Bone marrow (tissue), 2 donors: ENCODE results near the gene AKAP8L.

ENCODE experiments used
- DNase-seq, 2 donors: peaks; one replicate each; lab custom pipeline; 2025; lab: John Stamatoyannopoulos, UW

Gene AKAP8L

DNA sequence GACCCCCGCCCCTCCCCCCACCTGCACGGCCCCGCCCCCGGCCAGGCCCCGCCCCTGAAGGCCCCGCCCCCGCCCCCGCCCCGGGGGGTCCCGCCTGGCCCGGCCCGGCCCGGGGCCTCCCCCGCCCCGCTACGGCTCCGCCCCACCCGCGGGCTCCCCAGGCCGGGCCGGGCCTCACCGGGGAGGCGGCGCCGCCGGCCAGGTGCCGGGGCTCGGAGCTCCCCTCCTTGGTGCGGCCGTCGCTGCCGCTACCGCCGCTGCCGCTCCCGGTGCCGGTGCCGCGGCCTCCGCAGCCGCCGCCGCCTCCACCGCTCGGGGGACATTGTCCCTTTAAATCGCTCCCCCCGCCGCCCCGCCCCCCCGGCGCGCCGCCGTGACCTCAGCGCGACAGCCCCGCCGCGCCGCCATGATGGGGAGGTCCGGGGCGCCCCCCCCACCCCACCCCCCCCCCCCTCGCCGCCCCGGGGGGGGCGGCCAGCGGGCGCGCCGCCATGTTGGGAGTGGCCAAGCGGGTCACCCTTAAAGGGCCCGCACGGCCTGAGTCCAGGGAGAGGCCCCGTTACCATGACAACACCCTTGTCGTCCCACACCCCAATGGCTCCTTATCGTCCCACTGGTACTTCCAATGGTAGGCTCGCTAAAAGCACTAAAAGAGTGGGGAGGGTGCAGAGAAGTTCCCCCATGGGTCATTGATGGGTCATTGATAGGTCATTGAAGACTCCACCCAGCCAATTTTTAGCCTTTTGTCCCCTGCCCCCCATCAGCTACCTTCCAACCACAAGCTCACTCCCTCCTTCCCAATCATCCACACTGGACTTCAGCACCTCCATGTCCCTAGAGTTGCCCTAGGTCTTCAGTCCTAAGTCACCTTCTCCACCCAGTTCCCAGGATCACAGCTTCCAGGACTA, 31.1 kb upstream of the AKAP8L start, which contains the start of gene WIZ:
TSS of gene WIZ (minus strand) at position 337 of the 908 bp plus-strand sequence. CDS start 1,649 bp downstream, outside the sequence.
- DNase-seq: peak in 1 of 2 donors; percentile 52

DNA sequence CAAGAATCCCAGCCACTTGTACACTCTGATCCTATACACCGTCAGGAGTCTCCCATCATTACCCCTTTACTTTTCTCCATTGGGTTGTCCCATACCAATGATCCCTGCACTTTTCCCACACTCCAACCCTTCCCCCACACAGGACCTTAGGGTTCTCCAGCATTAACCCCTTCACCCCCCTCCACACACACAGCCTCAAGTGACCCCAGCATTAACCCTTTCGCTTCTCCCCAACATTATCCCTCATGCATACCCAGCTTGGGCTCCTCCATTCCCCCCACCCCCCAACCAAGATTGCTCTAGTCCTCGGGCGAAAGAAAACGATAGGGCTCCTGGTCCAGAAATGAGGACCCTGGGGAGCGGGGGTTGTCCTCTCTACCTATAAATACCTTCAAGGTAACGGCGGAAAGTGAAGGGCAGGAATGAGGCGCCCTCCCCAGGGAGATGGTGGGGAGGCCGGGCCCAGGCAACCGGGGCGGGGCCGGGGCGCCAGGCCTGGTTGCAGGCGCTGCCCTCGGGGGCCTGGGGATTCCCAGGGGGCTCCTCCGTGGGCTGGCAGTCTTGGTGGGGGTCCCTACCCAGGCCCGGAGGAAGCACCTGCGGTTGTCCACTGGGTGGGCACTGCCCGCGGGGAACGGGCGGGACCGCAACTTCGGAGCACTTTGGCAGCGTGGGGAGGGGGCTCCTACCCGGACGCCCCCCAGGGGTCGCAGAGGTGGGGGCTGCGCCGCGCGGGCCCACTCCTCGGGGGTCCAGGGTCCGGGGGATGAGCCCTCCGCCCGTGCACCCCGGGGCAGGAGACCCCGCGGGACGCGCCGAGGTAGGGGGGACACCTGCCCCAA, 30.2 kb upstream of the AKAP8L start:
- no peak for DNase-seq

DNA sequence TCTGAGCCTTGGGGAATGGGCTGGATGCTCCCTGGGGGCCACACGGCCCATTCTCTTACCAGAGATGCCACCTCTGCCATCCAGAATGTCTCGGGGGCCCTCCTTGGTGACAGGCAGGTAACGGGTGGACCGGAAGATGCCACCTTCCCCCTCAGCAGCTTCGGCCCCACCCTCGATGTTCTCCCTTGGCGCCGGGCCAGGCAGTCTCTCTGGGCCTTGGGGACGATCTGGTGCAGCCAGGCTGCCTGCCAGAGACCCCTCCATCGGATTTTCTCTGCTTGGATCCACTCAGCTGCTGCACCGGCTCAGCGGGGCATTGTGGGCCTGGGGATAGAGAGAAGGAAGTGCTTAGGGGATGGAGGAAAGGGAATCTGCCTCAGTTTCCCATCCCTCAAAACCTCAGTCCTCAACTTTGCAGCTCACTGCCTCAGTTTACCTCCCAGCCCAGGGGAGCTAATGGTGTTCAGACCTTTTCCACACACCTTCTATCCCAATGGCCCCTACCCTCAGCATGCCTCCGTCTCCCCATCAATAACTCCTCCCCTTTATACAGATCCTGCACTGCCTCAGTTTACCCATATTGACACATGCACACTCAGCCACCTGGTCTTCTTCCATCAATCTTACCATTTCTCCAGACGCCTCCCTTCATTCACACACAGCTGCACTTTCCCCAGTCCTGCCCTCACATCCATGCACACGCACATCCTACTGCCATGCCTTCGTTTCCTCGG, 29.4 kb upstream of the AKAP8L start:
- DNase-seq: no peak

DNA sequence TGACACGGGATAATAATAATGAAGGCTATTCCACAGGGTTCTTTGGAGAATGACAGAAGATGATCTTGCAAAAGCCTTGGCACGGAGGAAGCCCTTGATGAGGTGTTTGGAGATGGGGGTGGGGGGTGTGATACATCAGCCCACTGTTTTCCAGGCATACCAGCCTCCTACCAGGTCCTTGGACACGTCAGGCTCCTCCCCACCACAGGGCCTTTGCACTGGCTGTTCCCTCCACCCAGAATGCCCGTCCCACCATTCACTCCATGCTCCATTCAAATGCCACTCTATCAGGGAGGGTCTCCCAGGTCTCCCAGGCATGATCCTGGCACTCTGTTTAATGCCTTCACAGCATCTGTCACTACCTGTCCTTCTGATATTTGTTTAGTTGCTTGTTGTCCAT, 28.3 kb upstream of the AKAP8L start:
- no peak for DNase-seq

DNA sequence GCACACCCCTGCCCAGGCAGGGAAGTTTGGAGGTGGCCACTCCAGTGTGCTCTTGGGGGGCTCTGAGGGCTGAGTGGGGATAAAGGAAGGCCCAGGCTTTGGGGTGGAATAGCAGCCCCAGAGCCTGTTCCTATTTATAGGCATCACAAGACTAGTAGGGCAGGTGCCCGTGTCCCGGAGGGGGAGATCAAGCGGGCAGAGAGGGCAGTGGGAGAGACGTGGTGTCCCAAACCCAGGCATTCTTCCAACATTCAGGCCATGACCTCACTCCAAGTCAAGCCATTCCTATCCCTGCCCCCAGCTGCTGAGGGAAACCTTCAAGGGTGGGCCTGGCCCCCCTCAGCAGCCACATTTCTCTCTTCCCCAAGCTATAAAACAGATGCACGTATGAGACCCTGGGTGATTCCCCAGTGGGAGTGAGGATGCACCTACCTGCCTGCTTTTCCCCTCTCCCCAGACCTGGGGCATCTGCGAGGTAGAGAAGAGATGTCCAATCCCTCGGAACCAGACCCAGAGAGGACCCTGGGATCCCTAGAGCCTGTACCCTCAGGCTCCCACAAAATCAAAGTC, 27.1 kb upstream of the AKAP8L start:
- DNase-seq: no peak

DNA sequence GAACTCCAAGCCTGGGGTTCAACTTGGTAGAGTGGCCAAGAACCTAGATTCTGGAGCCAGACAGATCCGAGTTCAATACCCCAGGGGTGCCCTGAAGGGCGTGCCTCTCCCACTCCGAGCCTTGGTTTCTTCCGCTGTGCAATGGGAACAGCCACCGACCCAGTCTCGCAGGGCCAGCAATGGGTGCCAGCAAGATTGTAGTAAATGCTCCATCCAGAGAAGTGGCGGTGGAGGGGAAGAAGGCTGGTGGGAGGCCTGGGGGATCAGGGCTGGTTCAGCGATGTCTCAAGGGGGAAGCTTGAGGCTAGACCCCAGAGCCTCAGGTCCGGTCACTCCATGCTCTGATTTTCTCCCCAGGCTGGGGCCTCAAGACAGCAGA, 26.4 kb upstream of the AKAP8L start:
- DNase-seq: no peak

DNA sequence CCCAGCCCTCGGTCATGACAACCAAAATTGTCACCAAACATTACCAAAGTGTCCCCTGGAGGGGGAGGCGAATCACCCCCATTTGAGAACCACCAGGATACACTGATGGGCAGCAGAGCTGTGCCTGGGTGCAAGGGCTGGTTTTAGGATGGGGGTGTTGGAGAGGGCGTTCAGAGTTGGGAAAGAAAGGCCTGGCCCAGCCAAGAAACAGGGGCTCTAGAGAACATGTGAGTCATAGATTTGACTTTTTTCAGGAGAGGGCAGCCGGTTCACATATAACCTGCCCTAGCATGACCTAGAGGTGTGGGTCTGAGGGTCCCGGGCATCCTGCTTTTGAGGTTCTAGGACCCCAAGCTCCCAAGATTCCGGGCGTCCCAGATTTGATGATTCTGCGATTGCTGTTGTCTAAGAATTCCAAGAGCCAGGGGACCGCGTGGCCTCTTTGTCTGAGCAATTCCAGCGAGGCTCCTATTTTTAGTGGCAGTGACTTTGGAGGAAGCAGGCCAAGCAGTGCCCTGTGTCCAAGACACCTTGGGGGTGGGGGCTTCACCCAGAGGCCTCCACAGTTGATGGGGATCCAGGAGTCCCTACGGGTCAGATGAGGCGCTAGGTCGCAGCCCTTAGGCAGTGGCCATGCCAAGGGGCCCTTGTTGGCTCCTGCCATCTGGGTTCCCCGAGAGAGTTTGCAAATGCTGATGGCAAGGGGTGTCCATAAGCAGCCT, 25.9 kb upstream of the AKAP8L start:
- DNase-seq: no peak

DNA sequence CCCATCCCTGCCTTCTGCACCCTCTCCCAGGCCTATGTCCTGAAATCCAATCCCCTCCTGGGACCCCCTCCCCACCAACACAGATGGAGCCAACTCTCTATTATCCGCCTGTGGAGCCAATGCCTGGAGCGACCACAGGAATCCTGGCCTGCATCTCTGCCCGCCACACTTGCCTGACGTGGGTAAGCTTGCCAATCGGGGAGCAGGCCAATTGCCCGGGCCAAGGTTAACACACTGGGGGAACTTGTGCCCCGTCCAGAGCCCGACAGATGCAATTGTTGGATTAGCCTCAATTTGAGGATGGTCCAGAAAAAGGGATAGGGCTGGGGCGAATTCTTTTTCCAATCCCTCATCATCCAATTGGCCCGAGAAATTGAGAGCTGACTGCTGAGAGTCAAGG, 25.1 kb upstream of the AKAP8L start:
- DNase-seq: no peak

DNA sequence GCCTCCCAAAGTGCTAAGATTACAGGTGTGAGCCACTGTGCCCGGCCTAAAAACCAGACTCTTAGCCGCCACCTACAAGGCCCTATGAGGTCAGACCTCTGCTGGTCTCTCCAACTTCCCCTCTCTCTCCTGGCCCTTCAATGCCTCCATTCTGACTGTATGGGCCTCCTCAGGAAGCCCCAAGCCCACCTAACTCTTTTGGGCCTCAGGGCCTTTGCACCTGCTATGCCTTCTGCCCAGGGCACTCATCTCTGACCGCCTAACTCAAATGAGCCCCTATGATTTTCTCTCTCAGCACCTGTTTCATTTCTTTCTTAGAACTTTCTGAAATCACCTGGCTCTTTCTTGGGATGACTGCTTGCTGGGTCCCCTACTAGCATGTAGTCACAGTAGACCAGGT, 24.5 kb upstream of the AKAP8L start:
- DNase-seq: no peak

DNA sequence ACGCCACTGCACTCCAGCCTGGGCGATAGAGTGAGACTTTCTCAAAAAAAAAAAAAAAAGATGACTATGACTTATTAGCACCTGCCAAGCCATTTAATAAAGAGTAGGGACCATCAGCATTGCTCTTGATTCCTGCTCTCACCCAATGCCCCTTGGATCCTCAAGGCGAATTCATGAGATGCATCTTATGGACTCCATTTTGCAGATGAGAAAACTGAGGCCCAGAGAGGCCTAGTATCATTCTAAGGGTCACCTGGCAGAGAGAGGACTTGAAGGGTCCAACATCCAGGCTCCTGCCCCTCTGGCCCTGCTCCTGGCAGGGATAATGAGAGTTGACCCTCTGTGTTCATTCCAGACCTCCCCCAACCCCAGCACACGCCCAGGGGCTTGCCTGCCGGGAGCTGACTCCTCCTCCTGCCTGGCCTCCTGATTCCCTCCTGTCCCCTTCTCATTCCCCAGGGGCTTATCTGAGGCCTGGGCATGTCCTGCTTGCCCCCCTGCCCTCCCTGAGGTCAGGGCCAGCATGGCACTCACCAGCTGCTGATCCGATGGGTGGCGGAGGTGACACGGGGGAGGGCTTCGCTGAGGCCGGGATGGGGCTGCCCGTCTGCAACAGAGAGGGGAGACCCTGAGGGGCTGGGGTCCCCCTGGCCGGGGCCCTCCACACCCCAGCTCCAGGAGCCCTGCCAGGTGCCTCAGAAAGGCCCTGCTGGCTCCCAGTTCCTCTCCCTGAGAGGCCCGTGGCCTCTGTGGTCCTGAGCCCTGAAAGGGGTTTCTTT, 23.5 kb upstream of the AKAP8L start:
- no peak for DNase-seq

DNA sequence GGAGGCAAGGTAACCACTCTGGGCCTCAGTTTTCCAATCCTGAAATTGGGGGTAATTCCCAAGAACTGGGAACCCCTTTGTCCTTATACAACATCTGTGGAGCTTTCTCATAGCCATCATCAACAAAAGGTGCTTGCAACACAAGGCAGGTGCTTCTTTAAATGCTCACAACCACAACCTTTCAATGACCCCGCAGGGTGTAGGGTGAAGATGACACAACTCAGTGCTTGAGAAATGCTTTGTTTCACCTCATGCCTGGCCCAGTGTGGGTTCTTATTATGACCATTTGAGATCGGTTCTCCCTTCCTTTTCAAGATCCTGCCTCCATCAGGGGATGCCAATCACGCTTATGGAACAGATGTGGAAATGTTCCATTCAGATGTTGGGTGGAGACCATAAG, 22.5 kb upstream of the AKAP8L start:
- no peak for DNase-seq

DNA sequence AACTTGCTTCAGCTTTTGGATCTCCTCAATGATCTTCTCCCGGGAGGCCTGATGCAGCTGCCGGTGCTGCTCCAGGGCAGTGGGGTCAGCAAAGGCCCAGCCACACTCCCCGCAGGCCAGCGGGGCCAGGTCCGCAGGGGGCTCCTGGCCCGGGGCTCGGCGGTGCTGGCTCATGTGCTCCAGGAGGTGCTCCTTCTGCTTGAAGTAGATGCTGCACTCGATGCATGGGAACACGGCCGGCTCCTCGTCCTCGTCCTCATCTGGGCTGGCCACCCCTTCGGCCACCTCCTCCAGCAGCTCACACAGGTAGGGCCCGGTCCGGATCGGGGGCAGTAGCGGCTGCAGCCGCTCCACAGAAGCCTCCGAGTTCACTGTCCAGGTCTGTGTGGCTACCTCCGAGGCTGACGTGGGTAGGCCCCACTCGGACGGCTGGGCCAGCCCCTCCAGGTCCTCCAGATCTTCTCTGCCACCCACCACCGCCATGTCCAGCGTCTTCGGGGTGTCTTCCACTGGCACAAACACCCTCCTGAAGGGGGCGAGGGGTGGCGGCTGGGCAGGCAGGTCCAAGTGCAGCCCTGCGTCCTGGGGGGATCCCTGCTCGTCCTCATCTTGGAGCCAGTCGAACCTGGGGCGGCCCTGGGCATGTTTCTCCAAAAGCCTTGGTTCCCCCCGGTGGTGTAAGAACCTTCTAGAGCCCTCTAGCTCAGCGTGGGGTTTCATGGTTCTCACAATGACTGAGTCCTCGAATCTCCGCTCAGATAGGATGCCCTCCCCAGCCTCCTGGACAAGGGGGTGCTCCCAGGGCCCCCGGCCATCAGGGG, 21.2 kb upstream of the AKAP8L start:
- DNase-seq: no peak

DNA sequence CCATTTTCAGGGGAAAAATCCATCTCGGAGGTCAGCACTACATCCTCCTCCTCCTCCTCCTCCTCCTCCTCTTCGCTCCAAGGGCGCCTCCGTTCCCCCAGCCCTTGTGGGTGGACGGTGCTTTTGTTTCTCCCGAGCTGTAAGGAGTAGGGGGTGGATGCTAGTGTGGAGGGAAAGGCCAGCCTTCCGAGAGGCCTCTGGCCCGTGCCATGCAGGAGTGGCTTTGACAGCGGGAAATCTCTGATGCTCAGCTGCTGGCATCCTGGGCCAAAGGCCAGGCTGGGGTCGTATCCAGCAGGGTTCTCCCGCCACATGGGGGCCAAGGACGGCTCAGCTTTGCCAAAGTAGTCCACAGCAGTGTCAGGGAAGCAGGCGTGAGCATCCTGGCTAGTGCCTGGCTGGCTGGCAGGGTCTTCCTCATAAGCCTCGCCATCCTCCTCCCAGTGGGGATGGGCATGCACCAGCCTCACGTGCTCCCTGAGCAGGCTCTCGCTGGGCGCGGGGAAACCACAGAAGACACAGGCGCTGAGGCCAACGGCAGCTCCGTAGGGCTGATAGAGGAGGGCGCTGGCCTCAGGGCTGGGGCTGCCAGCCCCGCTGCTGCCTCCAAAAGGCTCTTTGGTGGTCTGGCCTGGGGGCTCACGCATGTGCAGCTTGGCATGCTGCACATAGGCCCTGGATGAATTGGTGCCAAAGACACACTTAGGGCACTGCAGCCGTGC, 20.5 kb upstream of the AKAP8L start:
- no peak for DNase-seq

DNA sequence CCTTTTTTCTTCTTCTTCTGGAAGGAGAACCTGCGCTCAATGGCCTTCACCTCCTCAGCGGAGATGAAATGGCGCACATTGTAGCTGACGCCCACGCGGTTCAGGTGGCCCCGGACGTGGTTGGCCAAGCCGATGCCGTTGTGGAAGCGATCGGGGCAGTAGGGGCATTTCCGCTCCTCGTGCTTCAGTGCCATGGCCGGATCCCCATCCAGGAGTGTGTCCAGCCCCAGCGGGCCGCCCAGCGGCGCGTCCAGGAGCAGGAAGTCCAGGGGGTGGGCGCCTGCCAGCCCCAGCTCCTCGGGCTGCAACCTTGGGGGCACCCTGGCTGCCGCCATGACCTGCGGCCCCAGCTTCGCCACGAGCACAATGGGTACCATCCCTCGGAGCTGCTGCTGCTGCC, 19.8 kb upstream of the AKAP8L start:
- no peak for DNase-seq

DNA sequence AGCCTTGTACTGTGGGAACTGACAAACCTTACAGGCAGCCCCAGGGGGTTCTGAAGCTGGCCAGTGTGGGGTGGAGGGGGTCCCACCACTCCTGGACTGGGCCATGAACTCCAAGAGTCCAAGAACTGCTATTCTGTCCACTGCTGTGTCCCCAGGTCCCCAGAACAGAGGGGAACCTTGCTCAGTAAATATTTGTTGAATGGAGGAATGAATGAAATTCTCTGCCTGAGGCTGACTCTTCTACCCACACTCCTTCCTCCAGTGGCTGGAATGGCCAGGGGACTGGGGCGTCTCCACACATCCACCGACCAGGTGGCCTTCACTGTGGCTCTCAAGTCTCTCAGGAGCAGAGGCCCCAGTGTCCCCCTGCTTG, 19.3 kb upstream of the AKAP8L start:
- DNase-seq: no peak

DNA sequence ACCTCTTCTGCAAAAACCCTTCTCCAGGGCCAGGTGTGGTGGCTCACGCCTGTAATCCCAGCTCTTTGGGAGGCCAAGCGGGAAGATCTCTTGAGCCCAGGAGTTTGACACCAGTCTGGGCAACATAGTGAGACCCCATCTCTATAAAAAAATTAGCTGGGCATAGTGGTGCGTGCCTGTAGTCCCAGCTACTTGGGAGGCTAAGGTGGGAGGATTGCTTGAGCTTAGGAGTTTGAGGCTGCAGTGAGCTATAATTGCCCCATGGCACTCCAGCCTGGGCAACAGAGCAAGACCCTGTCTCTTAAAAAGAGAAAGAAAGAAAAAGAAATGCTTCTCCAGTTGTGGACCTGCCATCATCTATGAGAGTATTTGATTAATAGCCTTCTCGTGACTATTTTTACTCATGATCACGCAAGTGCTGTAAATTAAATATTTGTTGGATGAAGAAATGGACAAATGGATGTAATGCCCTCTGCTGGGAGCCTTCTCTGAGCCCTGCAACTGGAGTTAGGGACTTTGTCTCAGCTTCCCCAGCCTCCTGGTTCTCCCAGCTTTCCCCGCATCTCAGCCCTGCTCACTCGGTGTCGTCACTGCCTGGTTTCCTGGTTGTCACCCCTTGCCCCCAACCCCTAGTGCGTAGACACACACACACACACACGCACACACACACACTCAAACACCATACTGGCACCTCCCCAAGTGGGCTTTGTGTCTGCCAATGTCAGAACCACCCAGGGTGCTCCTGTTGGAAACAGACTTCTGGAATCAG, 18.8 kb upstream of the AKAP8L start:
- DNase-seq: no peak

DNA sequence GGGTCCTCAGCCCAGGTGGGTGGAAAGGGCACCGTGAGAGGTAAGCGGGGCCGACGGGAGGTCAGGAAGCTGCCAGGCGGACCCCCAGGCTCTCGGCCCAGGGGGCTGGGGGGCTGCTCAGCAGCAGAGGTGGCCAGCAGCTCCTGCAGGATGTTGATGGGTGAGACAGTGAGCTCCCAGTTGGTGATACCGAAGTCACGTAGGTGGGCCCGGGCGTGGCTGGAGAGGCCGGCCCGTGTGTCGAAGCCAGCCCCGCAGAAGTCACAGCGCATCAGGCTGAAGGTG, 18.0 kb upstream of the AKAP8L start:
- DNase-seq: no peak

DNA sequence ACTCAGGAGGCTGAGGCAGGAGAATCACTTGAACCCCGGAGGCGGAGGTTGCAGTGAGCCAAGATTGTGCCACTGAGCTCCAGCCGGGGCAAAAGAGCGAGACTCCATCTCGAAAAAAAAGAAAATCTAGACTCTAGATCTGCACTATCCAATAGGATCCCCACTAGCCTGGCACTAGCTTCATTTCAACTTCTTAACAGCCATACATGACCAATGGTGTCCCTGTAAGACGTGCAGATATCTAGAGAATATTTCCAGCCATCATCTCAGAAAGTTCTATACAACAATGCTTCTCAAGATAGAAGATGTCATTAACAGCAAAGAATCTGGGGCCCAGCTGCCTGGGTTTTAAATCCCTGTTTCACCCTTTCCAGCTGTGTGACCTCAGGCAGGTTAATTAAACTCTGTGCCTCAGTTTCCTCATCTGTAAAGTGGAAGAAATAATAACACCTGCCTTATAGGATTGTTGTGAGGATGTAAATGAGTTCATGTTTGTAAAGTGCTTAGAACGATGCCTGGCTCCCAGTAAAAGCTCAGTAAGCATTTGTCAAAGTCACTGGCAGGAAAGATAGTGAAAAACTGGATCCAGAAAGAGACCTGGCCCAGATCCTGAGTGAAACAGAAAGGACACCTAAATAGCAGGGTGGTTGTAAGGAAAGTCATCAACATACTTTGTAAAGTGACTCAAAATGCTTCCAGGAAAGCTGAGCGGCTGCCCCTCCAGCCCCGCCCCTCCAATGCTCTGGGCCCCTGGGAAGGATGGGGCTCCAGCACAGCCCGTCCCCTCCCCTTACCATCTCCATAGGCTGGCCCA, 17.4 kb upstream of the AKAP8L start:
- DNase-seq: no peak
